HepG2 (cell line): ENCODE measurements around the gene TGFBI. TPM values are rescaled to one million over a fixed set of nuclear protein-coding genes. Genes with fewer than 3 reads are reported as not detected.

Experiments
- ATAC-seq: fragments of 200-7000 bp; cut with Tn5 transposase; 3 replicates; pipeline ENCODE4 v1.9.1; 2020; ENCODE audit warnings: mild to moderate bottlenecking, moderate library complexity
- BruUV-seq: library from RNA; stranded (reverse); fragments of 400-500 nt; replicated peaks from 2 replicates; lab custom pipeline; 2021; lab: Mats Ljungman, UMichigan
- CTCF ChIA-PET: fragments of 300-600 bp; formaldehyde crosslinking; extraction: SDS; loops from one replicate; lab custom pipeline; 2021; ENCODE audit warnings: low total read pairs, inconsistent platforms, low intra/inter-chr PET ratio; lab: Yijun Ruan, JAX
- POLR2A ChIA-PET: fragments of 350-600 bp; sonication (Branson Sonifier 250); formaldehyde crosslinking; loops from one replicate; lab custom pipeline; 2020; ENCODE audit warnings: antibody characterized with exemption, inconsistent platforms; lab: Yijun Ruan, JAX
- DNase-seq: peaks from one replicate; pipeline ENCODE4 v3.0.0-alpha.2; 2015; ENCODE audit warnings: low spot score
- FAIRE-seq: peaks from 3 replicates; lab custom pipeline; 2011; peaks lifted over from hg19 to GRCh38; lab: Jason Lieb, UNC
- H2AFZ ChIP-seq: one replicate; pipeline ENCODE4 v1.6.1; 2011; ENCODE audit warnings: low read length, inconsistent platforms
- H3K27ac ChIP-seq: fragments of 300-600 bp; 3 replicates; pipeline ENCODE4 v1.8.0; 2011; ENCODE audit warnings: mixed run types, mild to moderate bottlenecking, mixed read lengths, low read length, inconsistent platforms; ENCODE audit not compliant: insufficient read depth; ENCODE audit errors: extremely low read length
- H3K27me3 ChIP-seq, 2 experiments: fragments of 200-600 bp in 1 of 2; 2 replicates in 1 of 2; 3 replicates in 1 of 2; pipeline versions ENCODE4 v1.6.0 to v1.8.0; 2011; ENCODE audit warnings: low read length in 2 of 2, mild to moderate bottlenecking in 2 of 2, moderate library complexity in 2 of 2, inconsistent platforms in 1 of 2; ENCODE audit not compliant: insufficient read depth in 2 of 2, control insufficient read depth in 1 of 2
- H3K36me3 ChIP-seq, 2 experiments: fragments of 200-600 bp in 1 of 2; replicated peaks in 1 of 2; 2 replicates in 1 of 2; 3 replicates in 1 of 2; pipeline versions ENCODE4 v1.5.1 to v1.8.0; 2011; ENCODE audit warnings: low read length in 2 of 2, inconsistent platforms in 1 of 2; ENCODE audit not compliant: insufficient read depth in 2 of 2, control insufficient read depth in 1 of 2
- H3K4me1 ChIP-seq: 2 replicates; pipeline ENCODE4 v1.5.1; 2012; ENCODE audit warnings: low read length, inconsistent platforms; ENCODE audit not compliant: insufficient read depth
- H3K4me2 ChIP-seq: 2 replicates; pipeline ENCODE4 v1.6.0; 2011; ENCODE audit warnings: low read depth, low read length, inconsistent platforms
- H3K4me3 ChIP-seq, 3 experiments: fragments of 200-600 bp in 1 of 3; sonication (generic), shearing (Covaris generic) in 1 of 3; replicated peaks in 1 of 3; 2 replicates each; pipeline ENCODE4 v1.5.1; 2011 to 2016; ENCODE audit warnings: low read length in 3 of 3, inconsistent platforms in 2 of 3, low read depth in 2 of 3, mild to moderate bottlenecking in 2 of 3, control low read depth in 1 of 3, mixed read lengths in 1 of 3; ENCODE audit not compliant: insufficient read depth in 1 of 3
- H3K79me2 ChIP-seq: one replicate; pipeline ENCODE4 v1.6.1; 2011; ENCODE audit warnings: low read length, inconsistent platforms; ENCODE audit not compliant: insufficient read depth
- H3K9ac ChIP-seq: 2 replicates; pipeline ENCODE4 v1.6.0; 2011; ENCODE audit warnings: mild to moderate bottlenecking, low read depth, low read length, inconsistent platforms; ENCODE audit not compliant: insufficient read depth
- H3K9me3 ChIP-seq: 2 replicates; pipeline ENCODE4 v1.5.1; 2012; ENCODE audit warnings: mild to moderate bottlenecking, low read length
- H4K20me1 ChIP-seq: 2 replicates; pipeline ENCODE4 v1.6.0; 2011; ENCODE audit warnings: inconsistent platforms, mild to moderate bottlenecking, low read length, moderate library complexity; ENCODE audit not compliant: insufficient read depth
- AGO2 ChIP-seq: fragments of 200-400 bp; formaldehyde crosslinking; optimal IDR thresholded peaks from 2 replicates; pipeline ENCODE3; 2017; ENCODE audit warnings: mild to moderate bottlenecking, low read depth, low read length, moderate library complexity
- GATA4 ChIP-seq: sonication (generic); IDR thresholded peaks from 2 replicates; pipeline ENCODE4 v1.6.1; 2016; ENCODE audit warnings: antibody characterized with exemption, low read depth, borderline replicate concordance
- NR2F2 ChIP-seq: IDR thresholded peaks from 2 replicates; pipeline ENCODE4 v1.6.1; 2012; ENCODE audit warnings: low read depth, inconsistent platforms, borderline replicate concordance
- SSRP1 ChIP-seq: IDR thresholded peaks from 2 replicates; pipeline ENCODE4 v1.6.1; 2016; ENCODE audit warnings: control low read depth
- ZNF543 ChIP-seq: sonication (generic); formaldehyde crosslinking; IDR thresholded peaks from 2 replicates; pipeline ENCODE4 v1.4.0; 2020; ENCODE audit warnings: mild to moderate bottlenecking, missing genetic modification reagents
- WGBS: methylation state at CpG from one replicate; pipeline ENCODE4 v1.1.6; 2017; ENCODE audit warnings: low lambda C conversion rate; 5-methylcytosine and 5-hydroxymethylcytosine counted together
- in situ Hi-C: cut with HindIII; loops from 2 replicates; pipeline ENCODE4 v1.10.0; 2017; ENCODE audit warnings: low pct_unique_long_range_greater_than_20kb; ENCODE audit not compliant: extremely low pct_ligation_motif_present
- intact Hi-C: fragments of 100-400 bp; cut with micrococcal nuclease; formaldehyde crosslinking; loops from one replicate; pipeline ENCODE4 v1.10.0; 2022; ENCODE audit not compliant: unreplicated experiment
- polyA plus RNA-seq, 8 experiments: library from polyadenylated mRNA; depleted of rRNA in 3 of 8; stranded (reverse) in 7 of 8; unstranded in 1 of 8; fragments of >200 nt; fragmentation: Illumina TruSeq in 4 of 8; extraction: Trizol in 4 of 8; gene quantifications; 2 replicates each; pipeline versions ENCODE4 v1.2.1 to v1.2.3, GENCODE V29; 2011 to 2016; ENCODE audit warnings: low read depth in 4 of 8, missing spikeins in 1 of 8, mixed read lengths in 1 of 8; ENCODE audit not compliant: insufficient read depth in 1 of 8
- total RNA-seq, 5 experiments: library from RNA; depleted of rRNA; stranded (reverse); fragments of >200 nt; fragmentation: Illumina TruSeq; extraction: Trizol; gene quantifications; 2 replicates each; pipeline ENCODE4 v1.2.3, GENCODE V29; 2016; ENCODE audit warnings: low read depth in 1 of 5
- TF ChIP-seq, protein P1 (sequence below): IDR thresholded peaks from 2 replicates; pipeline ENCODE4 v1.6.1; 2016; ENCODE audit warnings: missing compliant biosample characterization, missing genetic modification reagents, borderline replicate concordance
- TF ChIP-seq, protein P2 (sequence below): sonication (generic); formaldehyde crosslinking; IDR thresholded peaks from 2 replicates; pipeline ENCODE4 v1.4.0; 2020; ENCODE audit warnings: missing genetic modification reagents

The TGFBI gene
- total and polyA plus RNA-seq, 2 of the 13 experiments (the other 11 are each of a cell fraction or from before 2014, with no cell fraction given) = 275 to 457 TPM

DNA sequence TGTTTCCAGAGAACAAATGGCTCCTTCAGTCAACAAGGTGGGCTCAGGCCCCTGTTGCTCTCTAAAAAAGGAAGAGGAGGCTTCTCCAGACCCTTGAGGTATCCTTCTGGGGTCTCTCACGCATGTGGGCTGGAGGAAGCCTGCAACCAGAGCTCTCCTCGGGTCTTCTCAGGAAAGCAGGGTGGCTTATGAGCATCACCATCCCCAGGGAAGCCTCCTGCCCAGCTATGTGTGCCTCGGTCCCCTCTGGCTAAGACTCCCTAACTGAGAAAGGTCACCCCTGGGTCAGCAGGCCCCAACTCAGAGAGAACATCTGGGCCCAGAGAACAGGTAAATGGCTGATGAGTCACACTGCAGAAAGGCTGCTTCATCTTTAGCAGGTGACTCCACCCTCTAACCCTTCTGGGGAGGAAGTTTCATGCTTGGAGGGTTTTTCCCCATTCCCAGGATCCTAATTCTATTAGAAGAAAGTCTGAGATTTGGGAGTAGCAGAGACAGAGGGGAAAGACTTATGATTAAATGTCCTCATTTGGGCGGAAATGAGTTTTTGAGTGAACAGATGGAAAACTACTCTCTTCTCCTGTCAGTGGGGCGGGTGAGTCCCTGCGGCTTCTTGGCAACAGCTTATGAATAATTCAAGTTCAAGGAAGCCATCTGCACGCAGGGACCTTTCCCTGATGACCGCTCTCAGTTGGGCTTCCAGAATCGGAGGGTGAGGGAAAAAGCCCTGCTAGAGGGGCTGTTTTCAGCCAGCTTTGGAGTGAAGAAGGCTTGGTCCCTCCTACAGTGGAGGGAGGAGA lies 41.9 kb downstream of the TGFBI start:
- ChIA-PET CTCF (no interaction called here), POLR2A (no interaction called here)
- in situ Hi-C loops = no loop called here
- TF ChIP-seq GATA4 (no peak), NR2F2 (no peak), AGO2 (no peak), SSRP1 (CRISPR knock-in tag) (no peak), ZNF543 (no peak)
- TF ChIP-seq, protein P1, sequence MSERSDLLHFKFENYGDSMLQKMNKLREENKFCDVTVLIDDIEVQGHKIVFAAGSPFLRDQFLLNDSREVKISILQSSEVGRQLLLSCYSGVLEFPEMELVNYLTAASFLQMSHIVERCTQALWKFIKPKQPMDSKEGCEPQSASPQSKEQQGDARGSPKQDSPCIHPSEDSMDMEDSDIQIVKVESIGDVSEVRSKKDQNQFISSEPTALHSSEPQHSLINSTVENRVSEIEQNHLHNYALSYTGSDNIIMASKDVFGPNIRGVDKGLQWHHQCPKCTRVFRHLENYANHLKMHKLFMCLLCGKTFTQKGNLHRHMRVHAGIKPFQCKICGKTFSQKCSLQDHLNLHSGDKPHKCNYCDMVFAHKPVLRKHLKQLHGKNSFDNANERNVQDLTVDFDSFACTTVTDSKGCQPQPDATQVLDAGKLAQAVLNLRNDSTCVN (CRISPR knock-in tag) = no peak
- TF ChIP-seq, protein P2, sequence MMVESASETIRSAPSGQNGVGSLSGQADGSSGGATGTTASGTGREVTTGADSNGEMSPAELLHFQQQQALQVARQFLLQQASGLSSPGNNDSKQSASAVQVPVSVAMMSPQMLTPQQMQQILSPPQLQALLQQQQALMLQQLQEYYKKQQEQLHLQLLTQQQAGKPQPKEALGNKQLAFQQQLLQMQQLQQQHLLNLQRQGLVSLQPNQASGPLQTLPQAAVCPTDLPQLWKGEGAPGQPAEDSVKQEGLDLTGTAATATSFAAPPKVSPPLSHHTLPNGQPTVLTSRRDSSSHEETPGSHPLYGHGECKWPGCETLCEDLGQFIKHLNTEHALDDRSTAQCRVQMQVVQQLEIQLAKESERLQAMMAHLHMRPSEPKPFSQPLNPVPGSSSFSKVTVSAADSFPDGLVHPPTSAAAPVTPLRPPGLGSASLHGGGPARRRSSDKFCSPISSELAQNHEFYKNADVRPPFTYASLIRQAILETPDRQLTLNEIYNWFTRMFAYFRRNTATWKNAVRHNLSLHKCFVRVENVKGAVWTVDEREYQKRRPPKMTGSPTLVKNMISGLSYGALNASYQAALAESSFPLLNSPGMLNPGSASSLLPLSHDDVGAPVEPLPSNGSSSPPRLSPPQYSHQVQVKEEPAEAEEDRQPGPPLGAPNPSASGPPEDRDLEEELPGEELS = no peak
- Histone ChIP-seq H3K4me2 (no peak overlapping the region), H3K4me3 (no peak overlapping the region), H3K27me3 (no peaks in the 10 kb centered on the region), H3K9me3 (0 out of 2 replicates have a peak, but pooled peaks cover 4% of the 10 kb centered on the region), H2AFZ (no peak overlapping the region), H3K9ac (no peak overlapping the region), H3K79me2 (no peaks in the 10 kb centered on the region), H3K36me3 (no peaks in the 10 kb centered on the region), H3K4me1 (peaks cover 37% of the 10 kb centered on the region), H4K20me1 (no peaks in the 10 kb centered on the region), H3K27ac (no peak overlapping the region)
- FAIRE-seq (no peak), DNase-seq (no peak), ATAC-seq (no peak)
- WGBS = 95% methylated on average over 8 of the region's 9 CpGs
- intact Hi-C loops = no loop called here
- BruUV-seq = no TSS peak
